ENCODE results near the gene ZBTB7C.

The ZBTB7C gene

DNA sequence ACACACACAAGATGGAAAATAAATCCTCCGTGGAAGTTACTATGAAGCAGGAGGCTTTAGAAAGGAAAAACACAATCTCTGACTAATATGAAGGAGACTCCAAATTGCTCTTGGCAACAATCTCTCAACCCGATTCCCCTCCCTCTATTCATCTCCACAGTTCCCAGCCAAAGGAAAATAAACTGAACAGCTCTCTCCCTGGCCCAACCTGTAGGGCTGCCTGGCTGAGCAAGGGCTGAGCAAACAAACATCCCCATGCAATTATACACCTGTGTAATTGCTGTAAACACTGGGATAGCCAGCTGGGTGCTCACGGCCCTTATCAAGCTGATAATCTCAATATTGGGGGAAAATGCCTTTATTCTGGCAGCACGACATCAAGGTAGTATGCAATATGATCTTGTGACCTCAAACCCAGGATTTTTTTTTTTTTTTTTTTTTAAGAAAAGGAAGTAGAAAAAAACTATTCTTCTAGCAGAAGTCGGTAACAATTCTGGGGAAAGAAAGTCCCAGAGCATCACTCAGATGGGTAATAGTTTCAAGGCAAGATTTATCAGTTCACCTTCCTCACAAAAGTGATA, 275.4 kb downstream of the ZBTB7C start:
- DNase-seq, result peak; percentile 53

DNA sequence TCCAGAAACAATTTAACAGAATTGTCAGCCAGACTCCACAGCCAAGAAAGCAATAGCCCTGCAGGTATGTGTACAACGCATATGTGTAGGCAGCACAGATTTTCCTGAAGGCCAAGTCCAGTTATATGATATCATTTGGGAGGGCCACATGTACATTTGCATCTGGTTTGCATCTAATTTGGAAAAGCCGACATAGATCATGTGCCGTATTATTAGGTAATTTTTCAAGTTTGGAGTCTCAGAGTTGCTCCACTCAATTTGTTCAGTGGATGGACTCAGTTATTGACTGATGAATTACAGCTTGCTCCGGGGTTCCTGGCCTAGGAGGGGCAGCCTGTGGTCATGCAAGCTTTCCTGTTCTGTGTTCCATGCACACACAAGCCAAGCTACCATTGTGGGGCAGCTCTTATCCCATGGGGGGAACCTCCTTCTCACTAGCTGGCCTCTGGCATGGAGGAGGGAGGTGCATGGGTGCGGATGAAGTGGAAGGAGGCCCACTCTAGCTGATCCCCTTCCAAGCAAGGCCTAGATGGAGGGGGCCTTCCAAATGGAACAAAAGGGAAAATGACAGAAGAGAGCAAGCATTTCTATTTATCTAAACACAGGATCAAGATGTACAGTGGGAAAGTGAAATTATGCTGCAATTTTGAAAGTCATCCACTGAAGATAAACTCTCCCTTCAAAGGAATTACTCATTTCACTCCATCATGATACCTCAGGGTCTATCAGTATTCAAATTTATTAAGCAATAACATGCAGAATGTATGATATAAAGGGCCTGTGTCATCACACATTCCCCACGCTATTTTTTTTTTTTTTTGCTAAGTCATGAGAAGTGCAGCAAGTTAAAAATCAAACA, 276.2 kb downstream of the ZBTB7C start:
- no peak for DNase-seq

DNA sequence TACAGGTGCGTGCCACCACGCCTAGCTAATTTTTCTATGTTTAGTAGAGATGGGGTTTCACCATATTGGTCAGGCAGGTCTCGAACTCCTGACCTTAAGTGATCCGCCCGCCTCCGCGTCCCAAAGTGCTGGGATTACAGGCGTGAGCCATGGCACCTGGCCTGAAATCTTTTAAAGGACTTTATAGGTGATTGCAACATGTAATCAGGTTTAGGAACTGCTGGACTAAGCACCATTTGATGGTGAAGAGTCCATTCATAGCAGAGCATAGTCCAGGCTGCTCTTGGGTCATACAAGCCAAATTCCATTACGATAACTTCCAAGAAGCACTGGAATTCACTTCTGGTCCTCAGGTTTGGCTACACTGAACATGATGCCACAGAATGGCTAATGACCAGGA, 278.1 kb downstream of the ZBTB7C start:
- no peak for DNase-seq

DNA sequence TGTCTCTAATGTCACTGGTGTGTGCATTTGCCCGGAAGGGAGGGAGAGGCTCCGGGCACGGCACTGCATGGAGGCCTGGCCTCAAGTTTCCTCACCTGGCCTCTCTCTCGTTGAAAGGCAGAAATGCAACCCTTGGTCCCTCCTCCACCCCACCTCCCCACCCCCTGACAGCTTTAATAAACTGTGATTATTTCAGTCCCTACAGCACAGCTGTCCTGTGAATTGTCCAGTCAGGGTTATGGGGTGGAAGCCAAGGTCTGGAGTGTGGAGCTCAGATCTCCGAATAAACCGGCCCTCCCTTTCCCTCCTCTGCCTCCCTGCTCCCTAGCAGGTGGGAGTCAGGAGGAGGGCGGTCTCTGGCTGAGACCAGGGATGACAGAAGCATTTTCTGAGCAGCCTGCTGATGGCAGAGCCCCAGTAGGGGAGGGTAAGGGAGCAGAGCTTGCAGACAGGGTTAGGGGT, 279.5 kb downstream of the ZBTB7C start:
- DNase-seq, result no peak

DNA sequence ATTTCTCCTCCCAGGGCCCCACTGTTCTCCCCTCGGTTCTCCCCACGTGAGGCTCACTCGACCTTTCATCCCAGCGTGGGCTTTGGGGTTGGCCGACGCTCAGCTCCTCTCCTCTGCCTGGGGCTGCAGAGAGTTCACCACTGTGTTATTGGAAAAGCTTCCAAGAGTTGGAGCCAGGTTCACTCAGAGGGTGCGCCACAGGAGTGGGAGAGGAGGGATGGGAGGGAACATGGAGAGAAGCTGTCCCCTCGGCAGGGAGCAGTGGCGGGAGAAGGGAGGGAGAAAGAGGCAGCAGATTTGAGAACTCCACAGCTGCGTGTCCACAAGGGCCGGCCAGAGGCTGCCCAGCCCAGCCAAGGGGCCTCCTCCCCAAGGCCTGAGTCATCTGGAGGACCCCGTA, 281.6 kb downstream of the ZBTB7C start:
- DNase-seq, result no peak

DNA sequence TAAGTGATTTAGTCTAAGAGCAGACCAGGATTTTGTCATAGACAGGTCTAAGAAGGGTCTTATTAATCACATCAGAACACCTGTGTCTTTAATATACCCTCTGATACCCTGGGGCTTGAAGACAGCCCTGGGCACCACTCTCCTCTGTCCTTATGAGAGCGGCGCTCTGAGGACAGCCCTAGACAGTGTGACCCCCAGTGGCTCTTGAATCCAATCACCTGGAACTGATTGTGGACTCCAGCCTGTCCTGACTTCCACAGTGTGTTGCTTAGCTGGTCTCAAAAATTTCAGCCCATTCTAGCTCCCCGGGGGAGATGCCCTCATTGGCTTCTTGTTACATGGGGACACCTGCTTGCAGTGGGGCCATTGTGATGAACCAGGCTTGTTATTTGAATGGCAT, 282.9 kb downstream of the ZBTB7C start:
- no peak for DNase-seq

DNA sequence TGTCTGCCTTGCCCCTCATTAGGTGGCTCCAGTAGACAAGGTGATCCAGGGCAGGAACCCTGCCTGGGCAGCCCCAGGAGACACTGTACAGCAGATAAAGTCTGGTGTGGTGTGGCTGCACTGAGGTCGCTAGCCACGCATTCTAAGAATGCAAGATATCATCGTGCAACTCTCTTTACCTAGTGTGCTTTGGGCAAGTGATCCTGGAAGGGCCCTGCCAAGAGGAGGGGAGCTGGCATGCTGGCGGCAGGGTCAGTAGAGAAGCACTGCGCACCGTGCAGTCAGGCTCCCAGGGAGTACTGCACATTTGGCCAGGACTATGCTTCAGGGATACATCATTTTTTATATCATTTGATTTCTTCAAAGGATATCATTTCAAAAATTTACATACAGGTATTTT, 283.5 kb downstream of the ZBTB7C start:
- no peak for DNase-seq

DNA sequence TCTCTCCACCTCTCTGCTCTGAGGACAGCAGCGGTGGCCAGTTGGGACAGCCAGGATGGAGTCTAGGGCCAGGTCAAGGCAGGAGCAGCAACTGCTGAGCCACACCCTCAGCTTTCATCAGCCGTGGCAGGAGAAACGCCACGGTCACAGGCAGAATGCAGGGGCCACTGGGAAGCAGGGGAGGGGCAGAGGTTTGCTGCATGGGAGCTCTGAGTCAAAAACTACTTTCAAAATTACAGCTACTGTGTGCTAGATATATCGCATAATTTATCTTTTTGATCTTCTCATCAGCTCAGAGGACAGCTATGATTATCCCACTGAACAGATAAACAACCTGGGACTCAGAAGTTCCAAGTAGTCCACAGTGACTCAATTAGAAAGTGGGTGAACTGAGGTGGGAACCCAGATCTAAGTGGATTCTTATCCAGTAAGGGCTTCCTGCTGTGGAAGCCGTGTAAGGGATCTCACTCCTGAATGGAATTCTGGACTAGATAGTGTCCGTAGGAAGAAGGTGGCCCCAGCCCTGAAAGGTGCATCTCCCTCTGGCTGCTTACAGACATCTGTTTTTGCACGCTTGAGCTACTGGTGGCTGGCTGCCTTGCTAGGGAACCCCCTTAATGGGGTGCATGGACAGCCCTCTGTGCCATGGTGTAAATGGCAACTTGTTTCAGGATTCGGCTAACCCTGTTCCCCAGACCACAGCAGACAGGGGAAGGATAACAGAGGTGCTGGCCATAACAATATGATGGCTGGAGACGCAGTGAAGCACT, 284.1 kb downstream of the ZBTB7C start:
- DNase-seq, result no peak

DNA sequence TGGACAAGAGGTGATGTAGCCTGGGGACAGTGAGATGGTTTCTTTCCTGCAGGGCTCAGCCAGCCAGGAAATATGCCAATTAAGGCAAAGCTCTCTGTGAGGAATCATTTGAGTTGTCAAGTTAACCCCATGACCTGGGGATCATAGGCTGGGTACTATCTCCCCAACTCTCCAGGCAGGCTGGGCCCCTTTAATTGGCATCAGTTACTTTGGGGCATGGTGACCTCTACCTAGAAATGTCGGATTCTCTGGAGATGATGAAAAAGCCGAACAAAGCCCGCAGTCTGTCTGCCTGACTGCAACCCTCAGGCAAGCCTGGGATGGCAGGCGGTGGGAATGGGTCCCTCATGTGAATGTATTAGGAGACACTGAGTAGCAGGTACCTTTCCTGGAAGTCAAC, 285.2 kb downstream of the ZBTB7C start:
- DNase-seq, result no peak

DNA sequence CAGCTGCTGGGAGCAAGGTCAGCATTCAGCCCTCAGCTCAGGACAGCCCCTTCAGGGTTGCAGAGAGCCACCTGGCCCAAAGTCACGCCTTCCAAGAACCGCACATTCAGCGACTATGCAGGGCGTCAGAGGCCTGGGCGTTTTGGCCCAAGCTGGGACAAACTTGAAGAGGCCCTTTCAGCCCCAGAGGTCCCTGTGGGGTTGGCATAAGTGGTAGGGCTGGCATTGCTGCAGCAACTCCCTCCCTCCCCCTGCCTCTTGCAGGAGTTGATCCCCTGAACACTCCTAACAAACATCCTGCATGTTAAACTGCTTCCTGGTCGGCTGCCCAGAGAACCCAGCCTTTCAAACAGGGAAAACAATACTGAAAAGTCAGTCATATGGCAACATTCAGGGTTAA, 285.9 kb downstream of the ZBTB7C start:
- DNase-seq, result no peak

DNA sequence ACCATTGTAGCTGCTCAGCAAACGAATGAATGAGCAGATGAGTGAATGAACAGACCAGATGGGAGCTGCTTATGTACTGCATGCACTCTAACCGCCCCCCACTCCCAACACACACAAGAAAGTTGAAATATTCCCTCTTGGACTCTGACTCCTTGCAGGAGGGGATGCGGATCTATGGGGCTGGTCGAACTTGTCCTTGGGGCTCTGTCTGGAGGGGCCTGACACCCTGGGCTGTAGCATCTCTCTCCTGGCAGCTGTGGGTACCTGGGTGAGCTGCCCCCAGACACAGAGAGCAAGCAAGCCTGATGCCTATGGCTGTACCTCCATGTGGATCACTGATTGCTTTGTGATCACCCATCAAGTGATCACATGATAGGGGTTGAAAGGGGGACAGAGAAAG, 286.4 kb downstream of the ZBTB7C start:
- no peak for DNase-seq

DNA sequence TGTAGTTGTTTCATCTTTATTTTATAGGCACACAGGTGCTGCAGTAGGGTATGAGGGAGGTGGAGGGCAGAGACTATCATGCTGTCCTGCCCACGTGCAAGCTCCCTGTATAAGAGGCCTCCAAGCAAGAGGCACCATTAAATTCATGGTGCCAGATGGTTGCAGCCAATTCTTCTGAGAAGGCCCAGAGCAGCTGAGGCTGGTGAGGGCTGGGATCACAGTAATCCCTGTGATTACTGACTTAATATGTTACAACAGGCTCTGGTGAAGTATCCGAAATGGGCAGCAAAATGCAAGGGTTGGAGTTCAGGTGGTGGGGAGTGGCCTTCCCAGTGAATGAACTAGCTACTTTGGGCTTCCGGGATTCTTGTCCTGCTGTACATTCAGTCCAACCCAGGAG, 286.8 kb downstream of the ZBTB7C start:
- no peak for DNase-seq

DNA sequence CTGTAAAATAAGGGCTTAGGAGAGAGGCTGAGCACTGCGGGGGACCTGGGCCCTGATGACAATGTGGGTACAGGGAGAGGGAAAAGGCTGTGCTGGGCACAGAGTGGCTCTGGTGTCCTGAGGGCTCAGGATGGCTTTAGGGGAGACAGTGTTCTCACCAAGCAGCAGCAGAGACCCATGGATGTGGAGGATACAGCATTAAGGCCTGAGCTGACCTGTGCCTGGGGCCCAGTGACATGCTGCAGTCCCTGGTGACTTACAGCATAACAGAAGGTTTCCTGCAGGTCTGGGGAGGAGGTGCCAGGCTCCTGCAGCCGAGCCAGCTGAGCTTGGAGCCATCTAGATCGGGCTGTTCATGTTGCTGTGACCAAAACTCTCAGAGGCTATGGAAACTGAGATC, 287.4 kb downstream of the ZBTB7C start:
- DNase-seq, result no peak

DNA sequence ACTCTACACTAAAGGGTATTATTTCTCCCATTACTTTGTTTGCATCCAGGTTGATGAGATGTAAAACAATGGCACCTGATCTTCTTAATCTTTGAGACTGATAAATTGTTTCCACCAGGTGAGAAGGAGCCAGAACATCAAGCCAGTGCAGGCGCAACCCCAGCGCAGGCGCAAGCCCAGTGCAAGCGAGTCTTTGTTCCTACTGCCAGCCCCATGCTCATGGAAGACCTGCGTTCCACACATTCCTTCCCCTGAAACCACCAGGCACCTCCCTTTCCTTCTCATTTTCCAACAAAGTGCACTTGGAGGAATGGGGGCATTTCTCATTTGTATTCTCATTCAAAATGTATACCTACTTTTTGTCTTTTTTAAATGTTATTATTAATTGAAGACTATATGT, 290.0 kb downstream of the ZBTB7C start:
- no peak for DNase-seq

DNA sequence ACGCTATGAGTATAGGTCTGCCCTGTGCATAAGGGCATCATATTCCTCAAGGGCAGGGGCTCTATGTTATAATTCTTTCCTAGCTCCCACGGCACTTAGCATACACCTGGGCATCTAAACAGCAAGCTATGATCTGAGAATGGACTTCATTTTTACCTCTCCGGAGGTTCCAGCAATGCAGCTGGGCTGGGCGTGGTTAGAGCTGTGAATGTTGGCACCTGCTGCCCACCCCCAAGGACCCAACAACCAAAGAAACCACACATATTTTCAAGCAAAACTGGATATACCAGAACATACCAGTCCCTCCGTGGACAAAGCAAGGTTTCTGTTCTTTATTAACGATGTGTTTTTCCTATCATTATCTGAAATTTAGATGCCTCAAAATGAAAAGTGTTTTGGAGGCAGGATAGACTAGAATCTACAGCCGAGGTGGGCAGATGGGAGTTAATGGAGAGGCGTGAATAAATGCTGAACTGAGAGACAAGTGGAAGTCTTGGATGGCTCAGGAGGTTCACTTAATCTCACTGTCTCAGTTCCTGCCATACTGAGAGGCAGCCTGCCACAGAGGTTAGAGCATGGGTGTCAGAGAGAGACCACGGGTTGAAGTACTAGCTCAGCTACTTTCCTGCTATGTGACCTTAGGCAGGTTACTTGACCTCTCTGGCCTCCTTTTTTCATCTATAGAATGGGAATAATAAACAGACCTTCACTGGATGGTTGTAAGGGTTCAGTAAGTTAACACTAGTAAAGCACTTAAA, 292.1 kb downstream of the ZBTB7C start:
- no peak for DNase-seq

DNA sequence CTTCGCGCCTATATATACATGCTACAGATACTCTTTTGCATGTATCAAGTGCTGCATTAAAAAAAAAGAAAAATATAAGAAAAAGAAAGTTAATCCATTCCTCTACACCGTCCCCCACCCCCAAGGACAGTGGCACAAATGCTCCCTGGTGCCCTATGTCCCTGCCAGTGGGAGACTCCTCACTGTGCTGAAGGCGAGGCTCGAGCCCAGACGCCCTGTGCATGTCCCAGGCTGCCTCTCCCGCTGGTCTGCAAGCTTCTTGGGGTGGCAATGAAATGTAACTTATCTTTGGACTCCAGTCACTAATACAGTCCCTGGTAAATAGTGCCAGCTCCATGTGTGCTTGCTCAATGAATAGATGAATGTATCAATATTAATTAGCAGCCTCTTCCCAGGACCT, 293.2 kb downstream of the ZBTB7C start:
- DNase-seq, result no peak

DNA sequence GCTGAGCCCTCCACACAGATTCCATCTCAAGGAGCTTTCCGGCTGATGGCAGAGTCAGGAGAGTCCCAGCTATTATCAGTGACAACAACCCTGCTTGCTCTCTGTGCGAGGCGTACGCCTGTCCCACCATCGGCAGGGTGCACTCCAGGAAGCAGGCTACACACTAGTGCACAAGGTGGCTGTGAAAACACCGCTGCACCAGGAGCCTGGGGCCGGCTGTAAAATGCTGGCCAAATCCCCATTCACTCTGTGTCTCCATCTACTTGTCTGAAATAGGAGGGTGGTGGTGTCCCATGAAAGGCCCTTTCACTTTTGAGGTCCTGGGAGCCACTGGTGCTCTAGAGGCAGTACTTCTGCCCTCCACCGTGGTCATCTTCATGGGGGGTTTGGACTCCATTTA, 295.5 kb downstream of the ZBTB7C start:
- no peak for DNase-seq

DNA sequence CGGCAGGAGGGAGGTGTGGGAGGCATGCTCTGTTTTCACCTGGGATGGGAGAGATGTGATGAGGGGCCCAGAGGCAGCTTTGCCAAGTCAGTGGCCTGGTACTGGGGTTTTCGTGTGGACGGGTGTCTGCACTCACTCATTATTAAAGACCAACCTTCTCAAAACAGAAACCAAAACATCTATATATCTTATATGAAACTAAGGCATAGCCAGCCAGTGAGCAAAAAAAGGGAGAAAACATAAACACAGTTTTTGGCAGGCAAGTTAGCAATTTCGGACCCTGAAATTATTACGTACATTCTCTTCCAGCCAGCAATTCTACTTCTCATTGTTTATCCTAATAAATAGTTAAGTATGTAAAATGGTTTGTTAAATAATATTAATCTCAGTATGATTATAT, 297.6 kb downstream of the ZBTB7C start:
- DNase-seq, result no peak

DNA sequence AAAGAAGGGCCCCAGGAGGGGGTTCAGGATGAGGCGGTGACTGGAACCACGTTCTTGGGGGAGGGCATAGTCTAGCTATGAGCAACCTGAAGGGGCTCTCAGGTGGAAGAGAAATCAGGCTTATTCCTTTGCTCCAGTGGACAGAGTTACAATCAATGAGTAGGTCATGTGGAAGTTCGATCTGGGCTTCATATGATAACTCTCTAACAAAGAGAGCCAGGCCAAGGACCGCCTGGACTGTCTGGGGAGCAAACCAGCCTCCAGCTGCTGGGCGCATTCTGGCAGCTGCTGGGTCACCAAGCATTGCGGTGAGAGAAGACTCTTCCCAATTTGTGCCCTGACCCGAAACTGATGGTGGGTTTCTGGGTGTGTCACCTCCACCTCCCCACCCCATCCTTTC, 298.4 kb downstream of the ZBTB7C start:
- DNase-seq, result no peak

DNA sequence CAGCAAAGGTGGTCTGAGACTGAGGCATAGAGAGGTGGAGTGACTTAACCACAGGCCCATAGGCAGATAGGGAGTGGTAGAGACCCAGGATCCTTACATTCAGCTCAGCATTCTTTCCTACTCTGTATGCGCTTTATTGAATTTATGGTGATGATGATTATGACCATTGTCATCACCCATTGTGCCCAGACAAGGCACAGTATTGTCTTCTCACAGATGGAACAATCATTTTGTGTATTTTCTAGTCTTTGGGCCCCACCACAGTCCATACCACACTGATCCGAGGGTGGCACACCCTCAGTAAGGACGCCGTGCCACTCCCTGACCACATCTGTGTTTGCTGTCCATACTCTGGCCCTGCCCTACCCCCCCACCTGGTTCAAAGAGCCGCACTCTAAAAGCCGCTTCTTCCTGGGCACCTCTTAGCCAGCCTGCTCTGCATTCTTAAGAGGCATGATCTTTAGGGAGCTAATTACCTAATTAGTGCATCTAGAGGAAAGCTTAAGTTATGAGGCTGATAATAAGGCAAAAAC, 299.2 kb downstream of the ZBTB7C start:
- DNase-seq, result no peak

DNA sequence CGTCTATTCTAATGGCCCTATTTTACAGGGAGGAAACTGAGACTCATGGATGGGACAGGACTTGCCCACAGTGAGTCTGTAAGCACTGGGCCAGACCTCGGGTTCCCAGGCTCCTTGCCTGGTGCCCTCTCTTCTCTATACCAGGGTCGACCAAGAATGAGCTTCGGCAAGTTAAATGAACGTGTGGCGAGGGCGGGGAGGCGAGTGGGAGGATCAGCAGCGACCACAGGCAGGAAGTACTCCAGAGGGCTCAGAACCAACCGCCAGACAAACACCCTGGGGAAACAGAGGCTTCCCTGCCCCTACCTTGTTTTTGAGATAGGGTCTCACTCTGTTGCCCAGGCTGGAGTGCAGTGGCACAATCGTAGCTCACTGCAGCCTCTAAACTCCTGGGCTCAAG, 301.0 kb downstream of the ZBTB7C start:
- DNase-seq, result no peak

DNA sequence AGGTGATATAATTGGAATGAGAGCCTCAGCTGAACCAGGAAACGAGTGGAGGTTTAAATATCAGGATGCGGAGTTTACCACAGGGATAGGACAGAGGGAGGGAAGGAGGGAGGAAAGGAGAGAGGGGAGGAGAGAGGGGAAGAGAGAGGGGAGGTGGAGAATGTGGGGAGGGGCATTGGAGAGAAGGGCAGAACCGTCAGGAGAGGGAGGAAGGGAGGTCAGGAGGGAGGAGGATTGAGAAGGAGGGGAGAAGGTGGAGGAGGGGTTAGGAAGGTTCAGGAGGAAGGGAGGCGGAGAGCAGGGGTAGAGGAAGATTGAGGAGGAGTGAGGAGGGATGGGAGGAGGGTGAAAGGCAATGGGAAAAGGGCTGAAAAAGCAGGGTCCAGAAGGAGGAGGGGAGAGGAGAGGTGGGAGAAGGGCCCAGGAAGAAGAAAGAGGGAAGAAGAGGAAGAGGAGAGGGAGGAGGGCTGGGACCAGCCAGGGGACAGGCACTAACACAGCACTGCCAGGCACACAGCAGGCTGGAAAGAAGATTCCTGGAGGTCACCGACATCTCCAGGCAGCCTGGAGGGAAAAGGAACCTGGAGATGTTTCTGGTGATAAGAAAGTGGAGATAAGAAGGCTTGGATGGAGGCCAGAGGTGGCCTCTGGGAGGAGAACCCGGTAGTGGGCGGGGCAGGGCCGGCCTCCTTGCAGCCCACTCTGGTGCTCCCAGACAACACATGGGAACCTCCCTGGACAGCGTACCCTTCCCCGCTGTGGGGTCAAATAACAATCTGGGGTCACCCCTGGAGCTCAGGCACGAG, 302.0 kb downstream of the ZBTB7C start:
- no peak for DNase-seq
